Measurements from ENCODE around the gene ITGB4.

ITGB4 gene

GRCh38 chr17:75691801-75692626 is 29.2 kb upstream of the ITGB4 start:
- TF ChIP-seq CTCF (IDR thresholded peaks at IDR 0.05): no peak

GRCh38 chr17:75692976-75693375 is 28.3 kb upstream of the ITGB4 start:
- TF ChIP-seq CTCF (IDR thresholded peaks at IDR 0.05): no peak

GRCh38 chr17:75693500-75694481 is 27.5 kb upstream of the ITGB4 start:
- TF ChIP-seq CTCF (IDR thresholded peaks at IDR 0.05): no peak

GRCh38 chr17:75694536-75694935 is 26.7 kb upstream of the ITGB4 start:
- no peak for TF ChIP-seq CTCF (IDR thresholded peaks at IDR 0.05)

- TF ChIP-seq CTCF (IDR thresholded peaks at IDR 0.05): no peak
These were observed 26.0 kb upstream of the ITGB4 start for GRCh38 chr17:75695141-75695829.

- TF ChIP-seq CTCF (IDR thresholded peaks at IDR 0.05): no peak
These were observed 25.4 kb upstream of the ITGB4 start for GRCh38 chr17:75695830-75696271.

GRCh38 chr17:75697651-75698291 is 23.5 kb upstream of the ITGB4 start:
- no peak for TF ChIP-seq CTCF (IDR thresholded peaks at IDR 0.05)

Data from LNCAP (cell line).